Ectodermal cell (in vitro differentiated cells): ENCODE data around the gene ITPK1.

ENCODE experiments used
- H3K27ac ChIP-seq: 2 replicates; pipeline ENCODE4 v1.7.0; 2013; ENCODE audit warnings: mild to moderate bottlenecking, low read depth, low read length; ENCODE audit not compliant: insufficient read depth, poor library complexity, severe bottlenecking
- H3K27me3 ChIP-seq: 2 replicates; pipeline ENCODE4 v1.7.0; 2013; ENCODE audit warnings: mild to moderate bottlenecking, low read length; ENCODE audit not compliant: insufficient read depth, control insufficient read depth, poor library complexity, severe bottlenecking
- H3K36me3 ChIP-seq: one replicate; pipeline ENCODE4 v1.7.0; 2013; ENCODE audit warnings: low read length; ENCODE audit not compliant: control insufficient read depth, insufficient read depth
- H3K4me1 ChIP-seq: one replicate; pipeline ENCODE4 v1.7.0; 2013; ENCODE audit warnings: low read length; ENCODE audit not compliant: control insufficient read depth, insufficient read depth
- H3K4me3 ChIP-seq: 2 replicates; pipeline ENCODE4 v1.7.0; 2013; ENCODE audit warnings: low read depth, low read length, control low read depth; ENCODE audit not compliant: insufficient read depth
- H3K9me3 ChIP-seq: 2 replicates; pipeline ENCODE4 v1.7.0; 2013; ENCODE audit warnings: mild to moderate bottlenecking, low read length, moderate library complexity; ENCODE audit not compliant: control insufficient read depth
- WGBS, 2 experiments: methylation state at CpG; one replicate each; pipeline ENCODE4 v1.1.7; 2013; ENCODE audit warnings: missing lambda C conversion rate in 2 of 2; 5-methylcytosine and 5-hydroxymethylcytosine counted together

The ITPK1 gene

GRCh38 chr14:93054876-93055275 is 60.8 kb downstream of the ITPK1 start:
- Histone ChIP-seq H3K9me3 (no peaks in the 10 kb centered on the region), H3K4me3 (no peak overlapping the region), H3K4me1 (peaks cover 3% of the 10 kb centered on the region), H3K27me3 (no peaks in the 10 kb centered on the region), H3K36me3 (no peaks in the 10 kb centered on the region), H3K27ac (no peak overlapping the region)
- 93 to 94% methylated on average over 7 of the region's 7 CpGs for WGBS, 2 experiments

DNA sequence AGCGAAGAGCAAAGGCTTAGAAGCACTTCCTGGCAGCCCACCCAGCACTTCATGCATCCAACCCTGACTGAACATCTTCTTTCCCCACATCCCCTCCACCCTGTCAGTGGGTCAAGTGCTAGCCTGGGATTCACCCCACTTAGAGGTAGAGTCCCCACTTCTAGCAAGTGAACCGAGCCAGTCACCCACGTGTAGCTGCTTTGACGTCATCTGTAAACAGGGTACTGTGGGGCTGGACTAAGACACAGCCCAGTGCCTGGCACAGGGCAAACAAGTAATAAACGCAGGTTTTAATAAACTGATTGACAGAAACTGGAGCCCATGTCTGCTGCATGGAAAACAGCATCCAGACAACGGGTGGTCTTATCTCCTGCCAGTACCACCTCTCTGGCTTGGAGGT is 61.7 kb downstream of the ITPK1 start:
- Histone ChIP-seq H3K4me1 (peaks cover 5% of the 10 kb centered on the region), H3K4me3 (no peak overlapping the region), H3K36me3 (no peaks in the 10 kb centered on the region), H3K27me3 (no peaks in the 10 kb centered on the region), H3K27ac (no peak overlapping the region), H3K9me3 (no peaks in the 10 kb centered on the region)
- 90 to 95% methylated on average over 6 of the region's 6 CpGs for whole genome bisulfite sequencing, 2 experiments

DNA sequence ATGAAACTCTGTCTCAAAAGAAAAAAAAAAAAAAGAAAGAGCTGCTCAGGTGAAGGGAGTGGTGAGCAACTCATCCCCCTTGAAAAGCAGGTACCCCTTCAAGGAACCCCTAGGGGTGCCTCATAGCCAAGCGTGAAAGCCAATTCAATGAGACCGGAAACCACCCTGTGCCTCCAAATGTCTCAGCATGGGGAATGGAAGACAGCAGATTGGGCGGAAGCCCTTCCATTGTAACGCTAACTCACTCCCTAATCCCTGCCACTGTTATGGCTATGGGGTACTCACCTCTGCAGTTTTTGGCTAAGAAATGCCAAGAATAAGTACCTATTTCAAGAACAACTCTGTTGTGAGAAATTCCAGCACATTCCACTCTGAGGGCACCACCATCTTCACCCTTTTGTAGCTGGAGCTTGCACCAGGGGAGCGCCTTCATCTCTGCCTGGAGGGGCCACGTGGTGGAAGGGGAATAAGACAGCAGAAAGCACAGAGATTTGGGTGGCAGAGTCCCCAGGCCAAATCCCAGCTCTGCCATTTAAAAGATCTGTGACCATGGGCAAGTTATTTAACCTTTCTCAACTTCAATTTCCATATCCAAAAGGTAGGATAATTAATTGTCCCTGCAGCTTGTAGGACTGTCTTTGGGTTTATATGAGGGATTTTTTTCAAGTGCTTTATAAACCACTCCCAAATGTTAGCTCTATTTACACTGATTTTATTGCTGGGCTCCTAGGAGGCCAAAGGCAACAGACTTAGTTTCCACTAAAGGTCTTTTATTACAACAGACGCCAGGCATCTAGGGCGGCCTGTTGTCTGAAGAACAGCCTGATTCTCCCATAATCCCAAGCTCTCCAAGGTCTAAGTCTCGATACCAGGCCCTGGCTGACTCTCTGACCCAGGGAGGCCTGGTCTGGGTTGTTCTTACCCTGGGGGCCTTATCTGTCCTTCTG is 63.9 kb downstream of the ITPK1 start:
- peaks cover 5% of the 10 kb centered on the region for H3K4me1 ChIP-seq
- H3K27me3 ChIP-seq, result peaks cover 15% of the 10 kb centered on the region
- WGBS, 2 experiments, result 56 to 61% methylated on average over 9 of the region's 9 CpGs
- H3K36me3 ChIP-seq, result no peaks in the 10 kb centered on the region
- H3K4me3 ChIP-seq, result no peak overlapping the region
- no peaks in the 10 kb centered on the region for H3K9me3 ChIP-seq
- H3K27ac ChIP-seq, result no peak overlapping the region

DNA sequence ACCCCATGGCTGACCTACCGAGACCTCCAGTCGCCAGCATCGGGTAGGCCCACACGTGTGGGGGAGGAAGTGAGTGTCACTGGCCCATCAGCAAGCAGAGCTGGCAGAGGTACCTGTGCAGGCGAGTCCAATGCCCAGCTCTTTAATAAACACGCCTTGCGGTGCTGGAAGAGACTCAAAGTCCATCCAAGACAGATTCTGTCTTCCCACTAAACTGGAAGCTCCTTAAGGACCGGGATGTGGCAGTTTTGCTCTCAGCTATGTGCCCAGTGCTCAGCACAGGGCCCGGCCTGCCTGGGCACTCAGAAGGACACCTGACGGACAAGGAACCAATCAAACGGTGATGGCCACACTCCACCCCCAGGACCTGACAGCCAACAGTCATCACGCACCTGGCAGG is 65.0 kb downstream of the ITPK1 start:
- Histone ChIP-seq H3K27me3 (peaks cover 26% of the 10 kb centered on the region), H3K4me3 (no peak overlapping the region), H3K27ac (no peak overlapping the region), H3K36me3 (no peaks in the 10 kb centered on the region), H3K4me1 (peaks cover 7% of the 10 kb centered on the region), H3K9me3 (no peaks in the 10 kb centered on the region)
- 92 to 93% methylated on average over 12 of the region's 12 CpGs for whole genome bisulfite sequencing, 2 experiments

DNA sequence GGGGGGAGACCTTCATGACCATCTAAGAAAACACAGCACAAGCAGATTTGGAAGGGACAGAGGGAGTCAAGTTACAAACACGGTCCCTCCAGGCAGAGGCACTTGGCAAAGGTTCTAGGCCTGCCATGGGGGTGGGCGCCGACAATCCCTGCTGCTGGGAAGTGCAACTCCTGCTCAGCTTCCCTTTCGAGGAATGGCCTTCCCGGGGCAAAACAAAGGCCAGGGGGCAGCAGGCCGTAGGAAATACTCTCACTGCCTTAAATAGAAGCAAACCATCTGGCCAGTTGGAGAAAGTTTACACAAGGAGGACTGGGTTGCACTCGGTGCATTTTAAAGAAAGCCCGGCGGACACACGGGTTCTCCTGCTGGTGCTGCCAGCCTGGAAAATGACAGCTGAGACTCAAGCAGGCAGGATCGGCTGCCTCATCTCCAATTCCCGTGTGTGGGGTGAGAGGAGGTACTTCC is 65.8 kb downstream of the ITPK1 start:
- H3K27me3 ChIP-seq, result peaks cover 28% of the 10 kb centered on the region
- WGBS, 2 experiments, result 53 to 54% methylated on average over 12 of the region's 12 CpGs
- no peaks in the 10 kb centered on the region for H3K36me3 ChIP-seq
- peaks cover 16% of the 10 kb centered on the region for H3K4me1 ChIP-seq
- H3K27ac ChIP-seq, result no peak overlapping the region
- H3K9me3 ChIP-seq, result no peaks in the 10 kb centered on the region
- no peak overlapping the region for H3K4me3 ChIP-seq

GRCh38 chr14:93049315-93049714 is 66.4 kb downstream of the ITPK1 start:
- WGBS, 2 experiments, result 88 to 89% methylated on average over 4 of the region's 4 CpGs
- Histone ChIP-seq H3K9me3 (no peaks in the 10 kb centered on the region), H3K27me3 (peaks cover 32% of the 10 kb centered on the region), H3K27ac (no peak overlapping the region), H3K4me1 (peaks cover 18% of the 10 kb centered on the region), H3K36me3 (no peaks in the 10 kb centered on the region), H3K4me3 (no peak overlapping the region)

- WGBS, 2 experiments, result 89 to 91% methylated on average over 2 of the region's 2 CpGs
- H3K36me3 ChIP-seq, result no peaks in the 10 kb centered on the region
- no peaks in the 10 kb centered on the region for H3K9me3 ChIP-seq
- H3K4me3 ChIP-seq, result no peak overlapping the region
- peaks cover 37% of the 10 kb centered on the region for H3K27me3 ChIP-seq
- no peak overlapping the region for H3K27ac ChIP-seq
- H3K4me1 ChIP-seq, result peaks cover 18% of the 10 kb centered on the region
These were observed 66.9 kb downstream of the ITPK1 start for GRCh38 chr14:93048843-93049242.

DNA sequence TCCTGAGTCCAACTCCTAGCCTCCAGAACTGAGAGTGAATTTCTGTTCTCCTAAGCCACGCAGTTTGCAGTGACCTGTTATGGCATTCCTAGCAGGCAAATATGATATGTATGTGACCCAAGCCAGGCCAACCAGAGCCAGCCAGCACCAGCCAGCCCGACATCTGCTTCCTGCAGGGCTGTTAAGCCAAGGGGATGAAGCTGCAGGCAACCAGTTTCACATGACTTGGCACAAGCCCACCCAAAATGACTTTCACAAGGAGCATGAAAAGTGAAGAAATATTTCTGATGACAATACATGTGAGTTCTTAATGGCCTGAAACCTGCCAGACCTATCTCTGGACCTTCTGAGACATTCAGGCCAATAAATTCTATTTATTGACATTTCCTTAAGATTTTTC is 68.1 kb downstream of the ITPK1 start:
- Histone ChIP-seq H3K4me3 (no peak overlapping the region), H3K27me3 (peaks cover 49% of the 10 kb centered on the region), H3K27ac (no peak overlapping the region), H3K9me3 (no peaks in the 10 kb centered on the region), H3K36me3 (no peaks in the 10 kb centered on the region), H3K4me1 (peaks cover 24% of the 10 kb centered on the region)
- WGBS, 2 experiments, result 94 to 97% methylated on average over 2 of the region's 2 CpGs

GRCh38 chr14:93047157-93047556 is 68.6 kb downstream of the ITPK1 start:
- peaks cover 24% of the 10 kb centered on the region for H3K4me1 ChIP-seq
- WGBS, 2 experiments, result 92 to 93% methylated on average over 4 of the region's 4 CpGs

GRCh38 chr14:93046705-93047050 is 69.0 kb downstream of the ITPK1 start:
- H3K27ac ChIP-seq, result no peak overlapping the region

More at GRCh38 chr14:93047157-93047556, 68.6 kb downstream of the ITPK1 start:
- H3K4me3 ChIP-seq, result no peak overlapping the region
- no peak overlapping the region for H3K27ac ChIP-seq
- no peaks in the 10 kb centered on the region for H3K9me3 ChIP-seq
- H3K27me3 ChIP-seq, result peaks cover 49% of the 10 kb centered on the region
- no peaks in the 10 kb centered on the region for H3K36me3 ChIP-seq

More at GRCh38 chr14:93046705-93047050, 69.0 kb downstream of the ITPK1 start:
- Histone ChIP-seq H3K27me3 (peaks cover 49% of the 10 kb centered on the region), H3K4me3 (no peak overlapping the region), H3K36me3 (no peaks in the 10 kb centered on the region), H3K4me1 (peaks cover 29% of the 10 kb centered on the region), H3K9me3 (no peaks in the 10 kb centered on the region)
- 83 to 85% methylated on average over 7 of the region's 7 CpGs for WGBS, 2 experiments
